SU-DHL-6 (cell line): ENCODE data around the gene ATP5PD.

Source experiments
- H2AFZ ChIP-seq: fragments of 200-600 bp; sonication (generic); 2 replicates; pipeline ENCODE4 v1.6.1; 2014; ENCODE audit warnings: low read depth, mild to moderate bottlenecking, moderate library complexity, mixed read lengths, antibody characterized with exemption, low read length; ENCODE audit not compliant: severe bottlenecking
- H3F3A ChIP-seq: fragments of 200-600 bp; shearing (Covaris generic); 2 replicates; pipeline ENCODE4 v1.6.0; 2016; ENCODE audit warnings: antibody characterized with exemption, mild to moderate bottlenecking; ENCODE audit not compliant: insufficient read depth
- H3K27ac ChIP-seq: fragments of 200-600 bp; sonication (generic); 2 replicates; pipeline ENCODE4 v1.5.1; 2016; ENCODE audit warnings: low read depth, mild to moderate bottlenecking, low read length, moderate library complexity, mixed read lengths
- H3K27me3 ChIP-seq: fragments of 200-600 bp; sonication (generic), shearing (Covaris generic); 2 replicates; pipeline ENCODE4 v1.6.0; 2014; ENCODE audit warnings: mild to moderate bottlenecking, low read length
- H3K36me3 ChIP-seq: fragments of 200-600 bp; sonication (generic); 2 replicates; pipeline ENCODE4 v1.6.1; 2014; ENCODE audit warnings: mild to moderate bottlenecking, low read length, mixed read lengths
- H3K4me2 ChIP-seq: fragments of 300-600, 200-600 bp; shearing (Covaris generic), sonication (generic); 2 replicates; pipeline ENCODE4 v1.6.0; 2014; ENCODE audit warnings: low read length, low read depth, mild to moderate bottlenecking; ENCODE audit not compliant: poor library complexity, severe bottlenecking
- H3K4me3 ChIP-seq: fragments of 200-600 bp; sonication (generic); 2 replicates; pipeline ENCODE4 v1.5.1; 2014; ENCODE audit warnings: antibody characterized with exemption, low read length, mild to moderate bottlenecking, mixed read lengths; ENCODE audit not compliant: insufficient read depth, poor library complexity, severe bottlenecking
- H3K79me2 ChIP-seq: fragments of 200-600 bp; sonication (generic); 2 replicates; pipeline ENCODE4 v1.6.1; 2014; ENCODE audit warnings: mild to moderate bottlenecking, low read length, moderate library complexity; ENCODE audit not compliant: insufficient read depth
- H3K9ac ChIP-seq: fragments of 200-600 bp; sonication (generic); 2 replicates; pipeline ENCODE4 v1.7.0; 2014; ENCODE audit warnings: mild to moderate bottlenecking, low read length
- H3K9me2 ChIP-seq: fragments of 200-600 bp; sonication (generic); replicated peaks from 2 replicates; pipeline ENCODE4 v1.6.1; 2014; ENCODE audit warnings: low read length; ENCODE audit not compliant: insufficient read depth
- H3K9me3 ChIP-seq: fragments of 200-600 bp; sonication (generic); 2 replicates; pipeline ENCODE4 v1.6.1; 2014; ENCODE audit warnings: low read length, mixed read lengths; ENCODE audit not compliant: insufficient read depth
- H4K20me1 ChIP-seq: fragments of 200-600 bp; sonication (generic); 2 replicates; pipeline ENCODE4 v1.6.1; 2014; ENCODE audit warnings: low read depth, mild to moderate bottlenecking, antibody characterized with exemption, low read length, moderate library complexity, mixed read lengths
- CTCF ChIP-seq: fragments of 200-600 bp; sonication (generic); IDR thresholded peaks from one replicate; pipeline ENCODE4 v1.5.1; 2017; ENCODE audit warnings: antibody characterized with exemption, mild to moderate bottlenecking, low read length, moderate library complexity; ENCODE audit not compliant: insufficient read depth, poor library complexity, severe bottlenecking
- EZH2phosphoT487 ChIP-seq: fragments of 200-600 bp; sonication (generic), shearing (Covaris generic); conservative IDR thresholded peaks from 2 replicates; pipeline ENCODE4 v1.6.1; 2018; ENCODE audit warnings: mild to moderate bottlenecking, antibody characterized with exemption, low read length, moderate library complexity, mixed read lengths

Gene ATP5PD

GRCh38 chr17:75088465-75089417 is 42.0 kb upstream of the ATP5PD start:
- H3K9me3 ChIP-seq = no peaks in the 10 kb centered on the region
- no peaks in the 10 kb centered on the region for H3K79me2 ChIP-seq
- H3K9ac ChIP-seq = no peak overlapping the region
- H3F3A ChIP-seq = no peaks in the 10 kb centered on the region
- no peak overlapping the region for H3K27ac ChIP-seq
- no peaks in the 10 kb centered on the region for H4K20me1 ChIP-seq
- H3K36me3 ChIP-seq = no peaks in the 10 kb centered on the region
- TF ChIP-seq EZH2phosphoT487 = no peak
- TF ChIP-seq CTCF = no peak
- no peak overlapping the region for H3K4me3 ChIP-seq
- H3K9me2 ChIP-seq = no peaks in the 10 kb centered on the region
- H3K4me2 ChIP-seq = no peak overlapping the region
- no peaks in the 10 kb centered on the region for H3K27me3 ChIP-seq
- H2AFZ ChIP-seq = no peak overlapping the region

GRCh38 chr17:75087558-75088453 is 41.0 kb upstream of the ATP5PD start, which contains the start of gene SLC16A5:
Gene SLC16A5 (plus strand): TSS chr17:75087954. CDS start chr17:75093637, 5,683 bp downstream.
- Histone ChIP-seq H2AFZ (no peak within 1 kb of the TSS), H3K4me2 (no peak within 1 kb of the TSS), H3K9ac (no peak within 1 kb of the TSS), H3K9me2 (no peaks in the 10 kb centered on the region), H3K9me3 (no peaks in the 10 kb centered on the region), H3K36me3 (no peaks in the 10 kb centered on the region), H3K27me3 (no peaks in the 10 kb centered on the region), H3K79me2 (no peaks in the 10 kb centered on the region), H3K27ac (no peak within 1 kb of the TSS), H3F3A (no peaks in the 10 kb centered on the region), H4K20me1 (no peaks in the 10 kb centered on the region), H3K4me3 (no peak within 1 kb of the TSS)
- TF ChIP-seq CTCF (no peak), EZH2phosphoT487 (no peak)

GRCh38 chr17:75087182-75087557 is 40.4 kb upstream of the ATP5PD start:
- Histone ChIP-seq H3K27me3 (no peaks in the 10 kb centered on the region), H3K4me2 (no peak overlapping the region), H3K27ac (no peak overlapping the region), H4K20me1 (no peaks in the 10 kb centered on the region), H3K9me2 (no peaks in the 10 kb centered on the region), H3K9ac (no peak overlapping the region), H3K4me3 (no peak overlapping the region), H3K36me3 (no peaks in the 10 kb centered on the region), H3K79me2 (no peaks in the 10 kb centered on the region), H3K9me3 (no peaks in the 10 kb centered on the region), H3F3A (no peaks in the 10 kb centered on the region), H2AFZ (no peak overlapping the region)
- no peak for TF ChIP-seq EZH2phosphoT487
- TF ChIP-seq CTCF = no peak
